Thoracic aorta (tissue), 2 donors: ENCODE measurements around the gene GUCY1A1. TPM values are rescaled to one million over a fixed set of nuclear protein-coding genes. Genes with fewer than 3 reads are reported as not detected.

ENCODE experiments used
- ATAC-seq: fragments of 150-250 bp; one replicate; pipeline ENCODE4 v1.8.0; 2017; ENCODE audit warnings: low read depth; ENCODE audit not compliant: insufficient number of reproducible peaks, low FRiP score
- DNase-seq: peaks from one replicate; pipeline ENCODE4 v3.0.0-alpha.2; 2020; ENCODE audit warnings: low spot score
- H3K27ac ChIP-seq, 2 donors: fragments of 200-600 bp; sonication (generic); 1 replicate in 1 of 2; 2 replicates in 1 of 2; pipeline ENCODE4 v1.5.1; 2016; ENCODE audit warnings: mild to moderate bottlenecking in 2 of 2, moderate library complexity in 2 of 2
- H3K27me3 ChIP-seq: fragments of 200-600 bp; sonication (generic); replicated peaks from 2 replicates; pipeline ENCODE4 v1.6.0; 2016; ENCODE audit warnings: mild to moderate bottlenecking; ENCODE audit not compliant: insufficient read depth
- H3K36me3 ChIP-seq: fragments of 200-600 bp; sonication (generic); one replicate; pipeline ENCODE4 v1.5.1; 2016
- H3K4me1 ChIP-seq, 2 donors: fragments of 200-600 bp; sonication (generic); 1 replicate in 1 of 2; 2 replicates in 1 of 2; pipeline versions ENCODE4 v1.5.1 to v1.6.0; 2016; ENCODE audit warnings: low read depth in 2 of 2, mild to moderate bottlenecking in 1 of 2; ENCODE audit not compliant: control insufficient read depth in 1 of 2
- H3K4me3 ChIP-seq: fragments of 200-600 bp; sonication (generic); 2 replicates; pipeline ENCODE4 v1.5.1; 2016; ENCODE audit warnings: mild to moderate bottlenecking
- H3K9me3 ChIP-seq: fragments of 200-600 bp; sonication (generic); 2 replicates; pipeline ENCODE4 v1.5.1; 2016
- total RNA-seq, 2 donors: library from RNA; depleted of rRNA; stranded (reverse); fragments of >200 nt; gene quantifications; one replicate each; pipeline versions ENCODE4 v1.1.0 to v1.2.3, GENCODE V29; 2016
- TF ChIP-seq, protein P1 (sequence below): fragments of 200-600 bp; sonication (generic); IDR thresholded peaks from one replicate; pipeline ENCODE4 v1.5.1; 2019; ENCODE audit warnings: antibody characterized with exemption

The GUCY1A1 gene, protein sequence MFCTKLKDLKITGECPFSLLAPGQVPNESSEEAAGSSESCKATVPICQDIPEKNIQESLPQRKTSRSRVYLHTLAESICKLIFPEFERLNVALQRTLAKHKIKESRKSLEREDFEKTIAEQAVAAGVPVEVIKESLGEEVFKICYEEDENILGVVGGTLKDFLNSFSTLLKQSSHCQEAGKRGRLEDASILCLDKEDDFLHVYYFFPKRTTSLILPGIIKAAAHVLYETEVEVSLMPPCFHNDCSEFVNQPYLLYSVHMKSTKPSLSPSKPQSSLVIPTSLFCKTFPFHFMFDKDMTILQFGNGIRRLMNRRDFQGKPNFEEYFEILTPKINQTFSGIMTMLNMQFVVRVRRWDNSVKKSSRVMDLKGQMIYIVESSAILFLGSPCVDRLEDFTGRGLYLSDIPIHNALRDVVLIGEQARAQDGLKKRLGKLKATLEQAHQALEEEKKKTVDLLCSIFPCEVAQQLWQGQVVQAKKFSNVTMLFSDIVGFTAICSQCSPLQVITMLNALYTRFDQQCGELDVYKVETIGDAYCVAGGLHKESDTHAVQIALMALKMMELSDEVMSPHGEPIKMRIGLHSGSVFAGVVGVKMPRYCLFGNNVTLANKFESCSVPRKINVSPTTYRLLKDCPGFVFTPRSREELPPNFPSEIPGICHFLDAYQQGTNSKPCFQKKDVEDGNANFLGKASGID
- 100 to 1,000 TPM; 110 to 135 TPM for total RNA-seq

DNA sequence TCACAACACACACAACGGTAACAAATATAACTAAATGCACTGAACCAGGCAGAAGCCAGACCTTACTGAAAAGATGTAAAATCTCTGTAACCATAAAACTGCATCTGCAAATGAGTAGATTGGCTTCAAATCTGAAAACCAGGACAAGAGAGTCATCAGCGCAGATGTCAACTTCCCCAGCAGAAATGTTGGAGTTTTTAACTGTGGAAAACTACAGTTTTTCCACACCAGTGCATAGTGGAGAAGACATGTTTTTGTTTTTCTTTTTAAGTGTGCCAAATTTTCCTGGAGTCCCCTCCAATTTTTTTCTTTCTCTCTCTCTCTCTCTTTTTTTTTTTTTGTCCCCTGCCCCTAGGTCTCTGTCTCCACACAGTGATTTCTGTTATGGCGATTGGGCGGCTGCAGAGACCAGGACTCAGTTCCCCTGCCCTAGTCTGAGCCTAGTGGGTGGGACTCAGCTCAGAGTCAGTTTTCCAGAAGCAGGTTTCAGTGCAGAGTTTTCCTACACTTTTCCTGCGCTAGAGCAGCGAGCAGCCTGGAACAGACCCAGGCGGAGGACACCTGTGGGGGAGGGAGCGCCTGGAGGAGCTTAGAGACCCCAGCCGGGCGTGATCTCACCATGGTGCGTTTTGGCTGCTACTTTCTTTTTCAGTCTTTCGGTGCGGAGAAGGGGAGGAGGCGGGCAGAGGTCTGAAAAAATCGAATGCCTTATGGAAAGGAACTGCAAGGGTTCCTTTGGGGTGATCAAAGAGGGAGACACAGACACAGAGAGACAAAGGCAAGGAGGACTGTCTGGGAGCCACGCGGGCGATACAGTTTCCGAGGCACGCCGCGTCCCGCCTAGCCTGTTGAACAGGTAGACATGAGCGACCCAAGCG lies at the start of gene GUCY1A1:
GUCY1A1 (plus strand) TSS at position 505 of the 878 bp plus-strand sequence. CDS start 30,020 bp downstream, outside the sequence.
- TF ChIP-seq, protein P1, sequence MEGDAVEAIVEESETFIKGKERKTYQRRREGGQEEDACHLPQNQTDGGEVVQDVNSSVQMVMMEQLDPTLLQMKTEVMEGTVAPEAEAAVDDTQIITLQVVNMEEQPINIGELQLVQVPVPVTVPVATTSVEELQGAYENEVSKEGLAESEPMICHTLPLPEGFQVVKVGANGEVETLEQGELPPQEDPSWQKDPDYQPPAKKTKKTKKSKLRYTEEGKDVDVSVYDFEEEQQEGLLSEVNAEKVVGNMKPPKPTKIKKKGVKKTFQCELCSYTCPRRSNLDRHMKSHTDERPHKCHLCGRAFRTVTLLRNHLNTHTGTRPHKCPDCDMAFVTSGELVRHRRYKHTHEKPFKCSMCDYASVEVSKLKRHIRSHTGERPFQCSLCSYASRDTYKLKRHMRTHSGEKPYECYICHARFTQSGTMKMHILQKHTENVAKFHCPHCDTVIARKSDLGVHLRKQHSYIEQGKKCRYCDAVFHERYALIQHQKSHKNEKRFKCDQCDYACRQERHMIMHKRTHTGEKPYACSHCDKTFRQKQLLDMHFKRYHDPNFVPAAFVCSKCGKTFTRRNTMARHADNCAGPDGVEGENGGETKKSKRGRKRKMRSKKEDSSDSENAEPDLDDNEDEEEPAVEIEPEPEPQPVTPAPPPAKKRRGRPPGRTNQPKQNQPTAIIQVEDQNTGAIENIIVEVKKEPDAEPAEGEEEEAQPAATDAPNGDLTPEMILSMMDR, result no peak
- ATAC-seq (peak; percentile 35), DNase-seq (no peak)
- peak within 1 kb of the TSS; percentile 73 for H3K4me3 ChIP-seq
- H3K27ac ChIP-seq, result peak within 1 kb of the TSS; percentile 83 to 94
- H3K4me1 ChIP-seq, result peaks cover 7 to 43% of the 10 kb centered on the region in 2 donors
- no peaks in the 10 kb centered on the region for H3K27me3 ChIP-seq
- H3K36me3 ChIP-seq, result no peaks in the 10 kb centered on the region
- no peaks in the 10 kb centered on the region for H3K9me3 ChIP-seq

DNA sequence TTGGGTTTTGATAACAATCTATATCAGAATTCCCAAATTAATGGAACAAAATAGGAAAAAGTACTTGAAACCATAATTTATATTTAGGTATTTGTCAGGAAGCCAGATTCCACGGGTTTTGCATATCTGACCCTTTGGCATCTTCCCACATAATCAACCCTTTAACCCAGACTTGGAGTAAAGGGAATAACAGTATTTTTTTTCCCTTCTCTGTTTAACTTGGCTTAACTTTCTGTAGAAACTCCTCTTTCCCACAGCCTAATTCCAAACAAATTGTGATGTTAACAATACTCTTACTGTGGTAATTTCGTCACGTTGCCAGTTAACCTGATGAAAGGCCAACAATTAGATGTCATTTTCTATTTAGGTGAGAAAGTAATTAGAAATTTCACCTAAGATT lies 49.4 kb upstream of the GUCY1A1 start:
- no peaks in the 10 kb centered on the region for H3K36me3 ChIP-seq
- no peak overlapping the region for H3K27ac ChIP-seq
- no peak for DNase-seq
- peaks cover 11 to 20% of the 10 kb centered on the region in 2 donors for H3K4me1 ChIP-seq
- no peaks in the 10 kb centered on the region for H3K27me3 ChIP-seq
- no peak for ATAC-seq
- H3K4me3 ChIP-seq, result no peak overlapping the region
- H3K9me3 ChIP-seq, result no peaks in the 10 kb centered on the region
- TF ChIP-seq, protein P1, result no peak

DNA sequence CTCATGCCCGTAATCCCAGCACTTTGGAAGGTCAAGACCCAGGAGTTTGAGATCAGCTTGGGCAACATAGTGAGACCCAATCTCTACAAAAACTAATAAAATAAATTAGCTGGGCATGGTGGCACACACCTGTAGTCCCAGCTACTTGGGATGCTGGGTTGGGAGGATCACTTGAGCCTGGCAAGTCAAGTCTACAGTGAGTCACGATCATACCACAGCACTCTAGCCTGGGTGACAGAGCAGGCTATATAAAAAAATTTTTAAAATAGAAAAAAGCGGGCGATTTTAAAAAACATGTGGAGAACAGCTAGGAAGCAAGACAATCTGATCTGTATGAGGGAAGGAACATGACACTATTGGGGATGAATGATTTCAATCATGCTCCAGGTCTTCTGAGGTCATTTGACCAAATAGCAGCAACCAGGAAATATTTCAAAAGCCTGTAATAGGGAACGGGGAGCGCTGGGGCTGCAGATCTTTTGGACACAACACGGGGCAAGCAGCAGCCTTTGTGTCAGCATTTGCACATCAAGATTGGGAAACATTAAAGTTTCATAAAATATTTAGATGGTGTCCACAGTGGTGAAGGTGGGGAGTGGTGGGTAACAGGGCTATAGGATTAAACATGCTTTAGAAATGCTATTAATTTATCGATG lies 48.3 kb upstream of the GUCY1A1 start:
- Histone ChIP-seq H3K36me3 (no peaks in the 10 kb centered on the region), H3K27ac (no peak overlapping the region), H3K9me3 (no peaks in the 10 kb centered on the region), H3K4me3 (no peak overlapping the region), H3K4me1 (peaks cover 11 to 23% of the 10 kb centered on the region in 2 donors), H3K27me3 (no peaks in the 10 kb centered on the region)
- TF ChIP-seq, protein P1, result no peak
- no peak for DNase-seq
- no peak for ATAC-seq

- no peaks in the 10 kb centered on the region for H3K36me3 ChIP-seq
- ATAC-seq, result no peak
- H3K9me3 ChIP-seq, result no peaks in the 10 kb centered on the region
- peaks cover 3 to 16% of the 10 kb centered on the region in 2 donors for H3K4me1 ChIP-seq
- no peak overlapping the region for H3K27ac ChIP-seq
- H3K4me3 ChIP-seq, result no peak overlapping the region
- TF ChIP-seq, protein P1, result no peak
- H3K27me3 ChIP-seq, result no peaks in the 10 kb centered on the region
- DNase-seq, result no peak
Measured at GRCh38 chr4:155620637-155621036, 46.0 kb upstream of the GUCY1A1 start.
